Testis (tissue), 2 donors: ENCODE results near the gene TEX52.

Experiments
- POLR2A ChIP-seq: fragments of 450-650 bp; IDR thresholded peaks from one replicate; pipeline ENCODE4 v1.6.1; 2017; ENCODE audit warnings: antibody characterized with exemption, mild to moderate bottlenecking, moderate library complexity
- TF ChIP-seq, protein P1 (sequence below), 3 experiments: fragments of 450-650 bp in 2 of 3; fragments of 200-600 bp in 1 of 3; sonication (generic) in 1 of 3; IDR thresholded peaks; one replicate each; pipeline ENCODE4 v1.5.1; 2016 to 2019; ENCODE audit warnings: antibody characterized with exemption in 3 of 3, mild to moderate bottlenecking in 2 of 3, moderate library complexity in 1 of 3

DNA sequence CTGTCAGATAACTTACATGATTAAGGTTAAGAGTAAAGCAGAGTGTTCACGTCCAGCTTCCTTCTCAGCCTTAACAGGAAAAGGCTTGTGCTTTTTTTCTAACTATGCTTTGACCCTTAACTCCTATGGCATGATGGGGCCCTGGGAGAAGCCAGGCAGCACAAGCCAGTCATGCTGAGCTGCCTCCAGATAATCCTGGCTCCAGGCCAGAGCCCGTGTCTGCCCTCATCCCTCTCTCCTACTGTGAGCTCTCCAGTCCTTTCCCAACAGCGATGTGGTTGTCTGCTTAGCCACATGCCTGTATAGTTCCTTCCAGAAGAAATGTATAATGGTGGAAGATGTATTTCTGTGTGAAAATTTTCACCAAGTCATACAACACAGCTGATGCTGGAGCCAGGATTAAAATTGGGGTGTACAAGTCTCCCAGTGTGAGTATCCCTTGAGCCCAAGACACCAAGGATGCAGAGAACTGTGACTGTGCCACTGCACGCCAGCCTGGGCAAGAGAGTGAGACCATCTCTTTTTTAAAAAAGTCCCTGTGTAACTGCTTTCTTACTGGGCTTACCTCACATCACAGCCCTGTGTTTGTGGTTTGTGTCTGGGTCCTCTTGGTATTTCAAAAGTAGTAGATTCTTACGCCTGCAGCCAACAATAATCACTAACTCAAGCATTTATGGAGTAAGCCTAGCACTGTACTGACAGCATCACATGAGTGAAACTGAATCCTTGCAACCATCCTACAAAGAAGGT is 52.3 kb downstream of the TEX52 start:
- TF ChIP-seq POLR2A = no peak
- TF ChIP-seq, protein P1, sequence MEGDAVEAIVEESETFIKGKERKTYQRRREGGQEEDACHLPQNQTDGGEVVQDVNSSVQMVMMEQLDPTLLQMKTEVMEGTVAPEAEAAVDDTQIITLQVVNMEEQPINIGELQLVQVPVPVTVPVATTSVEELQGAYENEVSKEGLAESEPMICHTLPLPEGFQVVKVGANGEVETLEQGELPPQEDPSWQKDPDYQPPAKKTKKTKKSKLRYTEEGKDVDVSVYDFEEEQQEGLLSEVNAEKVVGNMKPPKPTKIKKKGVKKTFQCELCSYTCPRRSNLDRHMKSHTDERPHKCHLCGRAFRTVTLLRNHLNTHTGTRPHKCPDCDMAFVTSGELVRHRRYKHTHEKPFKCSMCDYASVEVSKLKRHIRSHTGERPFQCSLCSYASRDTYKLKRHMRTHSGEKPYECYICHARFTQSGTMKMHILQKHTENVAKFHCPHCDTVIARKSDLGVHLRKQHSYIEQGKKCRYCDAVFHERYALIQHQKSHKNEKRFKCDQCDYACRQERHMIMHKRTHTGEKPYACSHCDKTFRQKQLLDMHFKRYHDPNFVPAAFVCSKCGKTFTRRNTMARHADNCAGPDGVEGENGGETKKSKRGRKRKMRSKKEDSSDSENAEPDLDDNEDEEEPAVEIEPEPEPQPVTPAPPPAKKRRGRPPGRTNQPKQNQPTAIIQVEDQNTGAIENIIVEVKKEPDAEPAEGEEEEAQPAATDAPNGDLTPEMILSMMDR (IDR thresholded peaks at IDR 0.05) = no peak
